ENCODE data around the gene SMAD6. TPM values are rescaled to one million over a fixed set of nuclear protein-coding genes. Genes with fewer than 3 reads are reported as not detected.

The SMAD6 gene
- total and polyA plus RNA-seq, 9 of the 15 experiments (the other 6 are each of a cell fraction or from before 2014, with no cell fraction given) = 0.10 to 15.5 (median 3.7) TPM

GRCh38 chr15:66702035-66702786, at the start of gene SMAD6 (continued):
- TF ChIP-seq ZNF318 (IDR thresholded peaks at IDR 0.05; ENCODE audit: borderline replicate concordance in 1 of 2, low read depth in 1 of 2) (no peak), MTA1 (IDR thresholded peaks at IDR 0.05; ENCODE audit: borderline replicate concordance) (no peak), EWSR1 (IDR thresholded peaks at IDR 0.05; ENCODE audit: borderline replicate concordance, low read depth, partially characterized antibody) (no peak), RBM39 (optimal IDR thresholded peaks at IDR 0.05; ENCODE audit: low read depth, low read length) (no peak), ZNF239 (CRISPR knock-in tag; IDR thresholded peaks at IDR 0.05) (no peak), HNRNPK (IDR thresholded peaks at IDR 0.05; ENCODE audit: low read depth, low read length, poor library complexity, severe bottlenecking) (no peak), CBX8 (IDR thresholded peaks at IDR 0.05; ENCODE audit: borderline replicate concordance, extremely low read depth, low read depth, low read length, poor library complexity, severe bottlenecking) (no peak), NELFE (IDR thresholded peaks at IDR 0.05; ENCODE audit: insufficient read depth, insufficient read length) (no peak), MCM7 (IDR thresholded peaks at IDR 0.05) (no peak), SIN3B (IDR thresholded peaks at IDR 0.05; ENCODE audit: low read depth) (no peak), TCF7 (IDR thresholded peaks at IDR 0.05; ENCODE audit: borderline replicate concordance) (no peak)
- TF ChIP-seq, protein P1, sequence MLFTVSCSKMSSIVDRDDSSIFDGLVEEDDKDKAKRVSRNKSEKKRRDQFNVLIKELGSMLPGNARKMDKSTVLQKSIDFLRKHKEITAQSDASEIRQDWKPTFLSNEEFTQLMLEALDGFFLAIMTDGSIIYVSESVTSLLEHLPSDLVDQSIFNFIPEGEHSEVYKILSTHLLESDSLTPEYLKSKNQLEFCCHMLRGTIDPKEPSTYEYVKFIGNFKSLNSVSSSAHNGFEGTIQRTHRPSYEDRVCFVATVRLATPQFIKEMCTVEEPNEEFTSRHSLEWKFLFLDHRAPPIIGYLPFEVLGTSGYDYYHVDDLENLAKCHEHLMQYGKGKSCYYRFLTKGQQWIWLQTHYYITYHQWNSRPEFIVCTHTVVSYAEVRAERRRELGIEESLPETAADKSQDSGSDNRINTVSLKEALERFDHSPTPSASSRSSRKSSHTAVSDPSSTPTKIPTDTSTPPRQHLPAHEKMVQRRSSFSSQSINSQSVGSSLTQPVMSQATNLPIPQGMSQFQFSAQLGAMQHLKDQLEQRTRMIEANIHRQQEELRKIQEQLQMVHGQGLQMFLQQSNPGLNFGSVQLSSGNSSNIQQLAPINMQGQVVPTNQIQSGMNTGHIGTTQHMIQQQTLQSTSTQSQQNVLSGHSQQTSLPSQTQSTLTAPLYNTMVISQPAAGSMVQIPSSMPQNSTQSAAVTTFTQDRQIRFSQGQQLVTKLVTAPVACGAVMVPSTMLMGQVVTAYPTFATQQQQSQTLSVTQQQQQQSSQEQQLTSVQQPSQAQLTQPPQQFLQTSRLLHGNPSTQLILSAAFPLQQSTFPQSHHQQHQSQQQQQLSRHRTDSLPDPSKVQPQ (CRISPR knock-in tag; IDR thresholded peaks at IDR 0.05; ENCODE audit: borderline replicate concordance) = no peak
- TF ChIP-seq, protein P2, sequence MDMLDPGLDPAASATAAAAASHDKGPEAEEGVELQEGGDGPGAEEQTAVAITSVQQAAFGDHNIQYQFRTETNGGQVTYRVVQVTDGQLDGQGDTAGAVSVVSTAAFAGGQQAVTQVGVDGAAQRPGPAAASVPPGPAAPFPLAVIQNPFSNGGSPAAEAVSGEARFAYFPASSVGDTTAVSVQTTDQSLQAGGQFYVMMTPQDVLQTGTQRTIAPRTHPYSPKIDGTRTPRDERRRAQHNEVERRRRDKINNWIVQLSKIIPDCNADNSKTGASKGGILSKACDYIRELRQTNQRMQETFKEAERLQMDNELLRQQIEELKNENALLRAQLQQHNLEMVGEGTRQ (CRISPR knock-in tag; IDR thresholded peaks at IDR 0.05) = peak; percentile 80

All from K562 (cell line).